ENCODE data around the gene TCERG1. TPM values are rescaled to one million over a fixed set of nuclear protein-coding genes. Genes with fewer than 3 reads are reported as not detected.

The TCERG1 gene
- total RNA-seq, 1 experiment from 2014 or later: 112 TPM

DNA sequence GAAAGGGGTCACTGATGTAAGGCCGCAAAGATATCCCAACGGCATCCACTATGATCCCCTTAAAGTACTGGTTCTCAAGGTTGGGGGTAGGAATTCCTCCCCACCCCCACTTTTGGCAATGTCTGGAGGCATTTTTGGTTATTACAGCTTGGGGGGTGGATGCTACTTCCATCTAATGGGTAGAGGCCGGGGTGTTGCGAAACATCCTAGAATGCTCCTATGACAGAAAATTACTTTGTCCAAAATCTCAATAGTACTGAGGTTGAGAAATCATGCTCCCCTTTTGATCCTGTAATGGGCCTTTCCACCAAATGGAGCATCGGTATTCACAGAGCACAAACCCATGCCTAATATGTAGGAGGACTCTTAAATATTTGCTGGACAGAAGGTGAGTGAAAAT, 20.8 kb upstream of the TCERG1 start:
- Histone ChIP-seq H3K4me1 (ENCODE audit: insufficient read depth, low read length) (no peaks in the 10 kb centered on the region), H3K18ac (ENCODE audit: insufficient read length, low read depth, low read length) (no peak overlapping the region), H3K27ac (ENCODE audit: insufficient read length, low read depth, low read length) (no peak overlapping the region), H2AFZ (ENCODE audit: low read length) (no peak overlapping the region), H3K23ac (ENCODE audit: insufficient read length, low read depth, low read length) (no peak overlapping the region), H4K8ac (replicated peaks; ENCODE audit: insufficient read length, low read depth, low read length) (no peak overlapping the region), H4K20me1 (ENCODE audit: control insufficient read depth, insufficient read depth, insufficient read length) (no peaks in the 10 kb centered on the region), H2AK5ac (ENCODE audit: insufficient read length, low read length) (no peak overlapping the region), H3K14ac (ENCODE audit: insufficient read depth, low read length) (no peak overlapping the region), H2BK5ac (ENCODE audit: insufficient read length, low read length) (no peak overlapping the region), H3K9me3 (ENCODE audit: control insufficient read depth, low read depth, low read length) (no peaks in the 10 kb centered on the region), H3K23me2 (ENCODE audit: insufficient read length, low read depth, low read length, poor library complexity, severe bottlenecking) (no peaks in the 10 kb centered on the region), H3K27me3 (ENCODE audit: insufficient read depth, low read length) (no peaks in the 10 kb centered on the region), H3T11ph (ENCODE audit: low read length) (no peak overlapping the region), H2BK12ac (ENCODE audit: insufficient read length, low read depth, low read length) (no peak overlapping the region), H3K4ac (ENCODE audit: low read depth, low read length) (no peak overlapping the region), H4K5ac (ENCODE audit: insufficient read length, low read depth, low read length) (no peak overlapping the region), H2BK20ac (ENCODE audit: low read depth, low read length, poor library complexity, severe bottlenecking) (no peak overlapping the region), H3K9ac (ENCODE audit: extremely low read depth, insufficient read length, low read length) (no peak overlapping the region), H3K4me2 (ENCODE audit: insufficient read depth, insufficient read length, low read length) (no peak overlapping the region), H2BK15ac (ENCODE audit: low read depth, low read length) (no peak overlapping the region), H3K79me1 (ENCODE audit: insufficient read depth, low read depth, low read length, poor library complexity, severe bottlenecking) (no peaks in the 10 kb centered on the region), H3K79me2 (ENCODE audit: insufficient read depth, low read length) (no peaks in the 10 kb centered on the region), H3K56ac (ENCODE audit: insufficient read length, low read depth, low read length) (no peak overlapping the region), H4K91ac (ENCODE audit: insufficient read length, low read depth, low read length) (no peak overlapping the region), H2BK120ac (ENCODE audit: low read depth, low read length, poor library complexity, severe bottlenecking) (no peak overlapping the region)
- Mint-ChIP-seq H3K27me3 (ENCODE audit: low read depth) (peaks cover 15% of the 10 kb centered on the region), H3K4me1 (peaks cover 3 to 5% of the 10 kb centered on the region in 2 experiments; a peak in 2 of 4 replicates), H3K36me3 (ENCODE audit: insufficient read depth in 1 of 3, low read depth in 3 of 3) (no peaks in the 10 kb centered on the region), H3K4me3 (no peak overlapping the region), H3K9me3 (0 out of 5 replicates have a peak, but pooled peaks cover 0 to 2% of the 10 kb centered on the region in 2 experiments), H3K27ac (no peak overlapping the region)
- no peak for TF ChIP-seq CTCF (conservative IDR thresholded peaks at IDR 0.05)
- no peak for DNase-seq
- no CpG with 5 or more reads among the region's 5 CpGs for WGBS (ENCODE audit: extremely low coverage, insufficient read length, low lambda C conversion rate)
